ENCODE results near the gene TMEM209. TPM values are rescaled to one million over a fixed set of nuclear protein-coding genes. Genes with fewer than 3 reads are reported as not detected.

Gene TMEM209
- total RNA-seq (2022; extraction: Qiagen RNA extraction) = 13.7 to 17.5 TPM (median 15.3 TPM) in 5 replicates

GRCh38 chr7:130205084-130205947, at the start of gene TMEM209:
TSS of gene TMEM209 (minus strand) at chr7:130205406. CDS start at chr7:130205375, 31 bp downstream.

GRCh38 chr7:130207642-130208041, 2.4 kb upstream of the TMEM209 start, which contains the start of gene SSMEM1:
TSS of gene SSMEM1 (plus strand) at chr7:130207860. CDS start at chr7:130207911, 51 bp downstream.

Other genes starting within 250 kb of the TMEM209 start
- gene ZC3HC1, start 154.0 kb downstream of the TMEM209 start, total RNA-seq (2022; extraction: Qiagen RNA extraction) = 26.0 to 26.8 TPM (median 26.2 TPM) in 5 replicates
- 12.2 to 14.9 TPM (median 13.9 TPM) in 5 replicates for gene KLHDC10, start 134.9 kb downstream of the TMEM209 start, total RNA-seq (2022; extraction: Qiagen RNA extraction)
- not detected in 5 replicates for gene SSMEM1, start 2.5 kb upstream of the TMEM209 start, total RNA-seq (2022; extraction: Qiagen RNA extraction)
- 0.09 to 0.13 TPM in 2 of 5 replicates, not detected in the others for gene CPA2, start 61.5 kb upstream of the TMEM209 start, total RNA-seq (2022; extraction: Qiagen RNA extraction)
- gene CPA4, start 87.8 kb upstream of the TMEM209 start, total RNA-seq (2022; extraction: Qiagen RNA extraction) = 5.0 to 7.8 TPM (median 5.3 TPM) in 5 replicates
- gene CPA5, start 139.4 kb upstream of the TMEM209 start, total RNA-seq (2022; extraction: Qiagen RNA extraction) = not detected in 5 replicates
- not detected in 5 replicates for gene CPA1, start 175.1 kb upstream of the TMEM209 start, total RNA-seq (2022; extraction: Qiagen RNA extraction)
- 12.9 to 14.7 TPM (median 14.1 TPM) in 5 replicates for gene CEP41, start 235.6 kb upstream of the TMEM209 start, total RNA-seq (2022; extraction: Qiagen RNA extraction)